Keratinocyte (primary cell): ENCODE data around the gene ATG10.

Experiments
- CTCF ChIP-seq, 3 experiments: IDR thresholded peaks in 1 of 3; conservative IDR thresholded peaks in 1 of 3; optimal IDR thresholded peaks in 1 of 3; 2 replicates in 2 of 3; 3 replicates in 1 of 3; pipeline versions ENCODE3 to v1.5.1; 2011; ENCODE audit warnings: low read length in 3 of 3, mild to moderate bottlenecking in 3 of 3, moderate library complexity in 2 of 3, control low read depth in 1 of 3, inconsistent platforms in 1 of 3; ENCODE audit not compliant: insufficient read depth in 2 of 3; ENCODE audit errors: extremely low read depth in 1 of 3
- EZH2 ChIP-seq: IDR thresholded peaks from one replicate; pipeline ENCODE4 v1.6.1; 2012; ENCODE audit warnings: inconsistent platforms, mild to moderate bottlenecking, low read length, moderate library complexity

- TF ChIP-seq CTCF (optimal IDR thresholded peaks at IDR 0.05 in 1 of 3, IDR thresholded peaks at IDR 0.05 in 1 of 3, conservative IDR thresholded peaks at IDR 0.05 in 1 of 3; ENCODE audit: extremely low read depth in 1 of 3, insufficient read depth in 2 of 3, low read length in 3 of 3) (no peak), EZH2 (no peak)
Measured at GRCh38 chr5:82275216-82275664, 303.4 kb downstream of the ATG10 start.
